Measurements from ENCODE around the gene GNPNAT1.
"Not testable (repeated sequence)": the region's sequence is repeated elsewhere in the genome, so short reads cannot be mapped to it uniquely, and the experiment has no call there.

The GNPNAT1 gene

GRCh38 chr14:52729585-52729924 is 61.9 kb downstream of the GNPNAT1 start:
- DNase-seq (ENCODE audit: low spot score), result no peak

GRCh38 chr14:52729035-52729434 is 62.4 kb downstream of the GNPNAT1 start:
- not testable (repeated sequence) for DNase-seq (ENCODE audit: low spot score)

- DNase-seq (ENCODE audit: low spot score), result not testable (repeated sequence)
Measured at GRCh38 chr14:52727509-52727908, 63.9 kb downstream of the GNPNAT1 start.
